ENCODE measurements around the gene STIM2. TPM values are rescaled to one million over a fixed set of nuclear protein-coding genes. Genes with fewer than 3 reads are reported as not detected.

Gene STIM2
- total RNA-seq, 1 donor from 2014 or later = 22.5 TPM

DNA sequence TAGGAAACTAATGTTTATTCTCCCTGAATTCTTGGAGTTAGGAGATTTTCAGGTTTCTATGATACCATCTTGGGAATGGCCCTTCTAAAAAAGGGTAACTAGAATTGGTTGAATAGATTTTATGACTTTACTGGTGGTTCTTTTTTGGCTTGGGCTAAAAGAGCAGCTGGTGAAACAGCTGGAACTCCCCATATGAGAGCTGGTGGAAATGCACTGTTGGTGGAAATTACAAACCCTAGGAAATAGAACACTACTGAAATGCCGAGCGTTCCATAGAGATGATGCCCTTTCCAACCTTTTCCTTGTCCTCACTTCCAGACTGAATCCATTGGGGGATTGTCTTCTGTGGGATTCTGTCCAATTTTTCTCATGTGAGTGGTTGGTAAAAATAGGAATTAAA lies 139.5 kb downstream of the STIM2 start:
- no peak for DNase-seq (ENCODE audit: low spot score)

DNA sequence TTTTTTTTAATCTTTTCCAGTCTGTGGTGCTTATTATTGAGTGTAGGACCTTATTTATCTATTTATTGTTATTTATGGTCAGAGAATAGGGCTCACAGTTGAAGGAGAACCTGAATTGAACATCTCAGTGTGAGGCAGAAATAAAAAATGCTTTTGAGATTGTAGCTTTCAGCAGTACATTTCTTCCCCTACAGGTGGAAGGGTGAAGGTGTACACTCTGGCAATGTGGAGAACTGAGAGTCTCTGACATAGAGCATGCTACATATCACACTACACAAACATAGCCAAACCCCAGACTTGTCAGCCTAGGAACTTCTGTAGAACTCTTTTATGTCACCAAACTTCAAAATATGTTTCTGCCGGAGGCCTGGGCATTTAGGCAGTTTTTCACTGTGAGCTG lies 140.2 kb downstream of the STIM2 start:
- DNase-seq (ENCODE audit: low spot score) = no peak

DNA sequence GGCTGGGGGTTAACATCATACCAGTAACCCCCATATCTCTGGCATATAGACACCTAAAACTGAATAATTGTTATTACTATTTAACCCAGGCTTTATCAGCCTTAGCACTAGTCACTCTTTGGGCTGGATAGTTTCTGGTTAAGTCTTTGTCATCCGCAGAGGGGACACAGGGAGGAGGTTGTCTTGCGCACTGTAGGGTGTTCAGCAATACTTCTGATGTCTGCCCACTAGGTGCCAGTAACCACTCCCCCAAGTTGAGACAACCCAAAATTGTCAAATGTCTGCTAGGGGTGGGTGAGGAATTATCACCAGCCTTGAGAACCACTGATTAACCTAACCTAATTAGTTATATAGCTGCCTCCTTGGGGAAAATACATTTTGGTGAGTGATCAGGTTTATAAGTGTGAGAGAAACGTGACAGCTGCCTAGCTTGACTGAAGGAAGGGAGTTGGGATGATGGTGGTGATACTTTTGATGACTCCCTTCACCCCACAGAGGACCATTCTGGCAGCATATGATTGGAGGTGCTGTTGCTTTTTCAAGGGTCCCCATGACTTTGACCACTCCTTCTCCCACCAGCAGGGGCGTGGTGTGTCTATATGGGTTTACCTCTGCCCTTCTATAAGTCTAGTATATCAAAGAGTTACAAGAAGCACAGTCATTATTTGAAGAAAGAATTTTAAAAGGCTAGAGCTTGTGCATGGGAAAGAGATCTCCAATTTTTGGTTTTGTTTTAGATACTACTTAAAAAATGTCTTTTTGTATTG lies 140.9 kb downstream of the STIM2 start:
- no peak for DNase-seq (ENCODE audit: low spot score)

DNA sequence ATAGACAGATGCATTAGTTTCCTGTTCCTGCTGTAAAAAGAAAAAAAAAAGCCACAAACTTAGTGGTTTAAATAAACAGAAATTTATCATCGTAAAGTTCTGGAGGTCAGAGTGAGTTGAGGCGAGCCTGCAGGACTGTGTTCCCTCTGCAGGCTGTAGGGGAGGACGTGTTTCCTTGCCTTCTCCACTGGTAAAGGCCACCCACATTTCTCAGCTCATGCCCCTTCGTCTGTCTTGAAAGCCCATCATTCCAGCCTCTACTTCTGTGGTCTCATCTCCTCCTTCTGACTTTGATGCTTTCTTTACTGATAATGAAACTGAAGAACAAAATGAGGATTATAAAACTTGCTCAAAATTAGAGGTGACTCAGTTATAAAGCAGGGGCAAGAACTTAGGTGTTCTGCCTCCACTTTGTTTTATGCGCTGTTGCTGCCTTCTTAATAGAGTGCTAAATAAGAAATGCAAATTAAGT lies 143.0 kb downstream of the STIM2 start:
- DNase-seq (ENCODE audit: low spot score) = no peak

DNA sequence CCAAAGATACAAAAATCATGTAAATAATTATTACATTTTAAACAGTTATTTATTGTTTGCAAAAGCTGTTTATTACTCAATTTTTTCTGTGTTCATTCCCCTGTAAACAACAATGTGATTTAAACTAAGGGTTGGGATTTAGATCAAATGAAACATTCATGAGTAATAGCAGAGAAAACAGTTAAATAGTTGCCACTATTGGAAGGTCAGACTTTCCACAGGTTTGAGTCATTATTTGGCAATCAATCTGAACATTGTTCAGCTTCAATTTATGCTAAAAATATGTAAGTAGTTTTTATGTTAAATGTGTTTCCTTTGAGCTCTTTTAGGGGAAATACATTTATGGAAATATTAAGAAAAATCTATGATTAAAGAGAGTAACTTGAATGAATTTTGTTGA lies 144.9 kb downstream of the STIM2 start:
- DNase-seq (ENCODE audit: low spot score) = no peak

DNA sequence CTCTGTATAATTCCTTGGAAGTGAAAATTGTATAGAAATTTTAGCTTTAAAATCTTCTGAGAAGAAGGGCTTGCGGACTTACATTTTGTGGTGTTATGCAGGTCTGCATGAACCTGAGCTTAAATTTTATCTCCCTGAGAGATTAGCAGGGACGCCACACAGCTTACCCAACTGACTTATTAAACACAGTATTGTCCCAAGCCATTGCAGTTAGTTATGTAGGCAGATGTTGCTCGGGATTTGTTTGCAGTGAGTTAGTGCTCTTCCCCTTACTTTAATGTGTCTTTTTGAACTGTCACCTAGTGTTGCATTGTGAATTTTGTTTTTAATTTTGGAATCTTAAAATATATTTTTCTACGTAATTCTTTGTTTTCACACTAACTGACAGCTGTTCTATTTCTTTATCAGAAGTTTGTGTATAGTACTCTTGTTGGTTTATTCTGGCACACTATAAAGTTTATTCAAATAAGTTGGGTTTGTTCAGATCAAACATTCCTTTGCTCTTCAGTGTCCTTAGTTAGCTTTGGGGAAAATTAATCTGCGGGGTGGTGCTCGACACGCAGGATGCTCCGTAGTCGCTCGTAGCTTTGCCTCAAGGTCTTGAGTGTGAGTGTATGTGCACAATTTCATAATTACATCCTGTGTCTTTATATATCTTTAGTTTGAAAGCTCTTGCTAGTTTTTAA lies 145.4 kb downstream of the STIM2 start:
- DNase-seq (ENCODE audit: low spot score) = no peak

DNA sequence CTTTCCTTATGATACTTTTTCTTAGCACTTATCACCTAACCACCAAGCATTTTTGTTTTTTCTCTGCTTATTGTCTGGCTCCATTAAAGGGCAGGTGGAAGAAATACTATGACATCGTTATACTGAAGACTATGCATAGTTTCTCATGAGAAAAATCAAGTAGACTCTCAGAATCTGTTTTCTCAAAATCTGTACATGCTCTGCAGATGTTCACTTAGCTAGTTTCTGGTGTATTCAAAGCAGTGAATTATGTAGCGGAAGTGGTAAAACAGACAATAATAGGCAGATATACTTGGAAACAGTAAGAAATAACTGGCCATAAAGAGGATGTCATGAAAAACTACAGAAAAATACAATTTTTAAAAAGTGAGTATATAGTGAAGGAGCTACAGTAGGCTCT lies 146.0 kb downstream of the STIM2 start:
- DNase-seq (ENCODE audit: low spot score) = no peak

DNA sequence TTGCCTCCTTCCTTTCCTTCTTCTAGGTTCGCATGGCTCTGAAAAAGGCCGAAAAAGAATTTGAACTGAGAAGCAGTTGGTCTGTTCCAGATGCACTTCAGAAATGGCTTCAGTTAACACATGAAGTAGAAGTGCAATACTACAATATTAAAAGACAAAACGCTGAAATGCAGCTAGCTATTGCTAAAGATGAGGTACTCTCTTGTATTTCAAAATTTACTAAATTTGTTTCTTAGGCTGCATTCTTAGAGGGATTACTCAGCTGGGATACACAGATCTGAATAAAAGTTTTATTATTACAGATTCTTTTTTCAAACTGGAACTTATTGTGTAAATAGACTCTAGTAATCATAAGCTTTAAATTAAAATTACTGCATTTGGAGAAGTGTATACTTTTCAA lies 146.9 kb downstream of the STIM2 start:
- no peak for DNase-seq (ENCODE audit: low spot score)

DNA sequence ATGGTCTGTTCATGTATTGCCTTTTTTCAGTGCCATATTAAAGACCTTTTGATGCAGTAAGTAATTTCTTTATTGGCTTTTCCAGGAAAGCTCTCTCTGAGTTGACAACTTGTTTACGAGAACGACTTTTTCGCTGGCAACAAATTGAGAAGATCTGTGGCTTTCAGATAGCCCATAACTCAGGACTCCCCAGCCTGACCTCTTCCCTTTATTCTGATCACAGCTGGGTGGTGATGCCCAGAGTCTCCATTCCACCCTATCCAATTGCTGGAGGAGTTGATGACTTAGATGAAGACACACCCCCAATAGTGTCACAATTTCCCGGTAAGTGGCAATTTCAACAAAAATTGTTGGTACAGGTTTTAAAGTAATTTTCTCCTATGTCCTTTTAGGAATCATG lies 148.0 kb downstream of the STIM2 start:
- no peak for DNase-seq (ENCODE audit: low spot score)

DNA sequence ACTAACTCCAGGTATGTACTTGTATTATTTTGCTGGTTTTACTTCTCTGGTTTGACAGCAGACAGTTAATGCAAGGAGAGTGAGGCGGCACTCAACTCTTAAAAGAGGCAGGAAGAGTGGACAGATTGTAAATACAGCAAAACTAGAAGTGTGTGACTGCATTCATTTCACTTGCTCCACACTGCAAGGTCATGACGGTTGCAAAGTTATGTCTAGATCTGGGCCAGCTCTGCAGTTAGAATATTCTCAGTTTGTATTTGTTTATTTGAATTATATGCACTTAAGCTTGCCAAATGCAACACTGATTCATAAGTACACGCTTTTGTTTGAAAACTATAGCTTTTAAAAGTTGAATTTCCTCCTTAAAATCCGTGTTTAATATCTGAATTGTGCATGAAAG lies 148.9 kb downstream of the STIM2 start:
- DNase-seq (ENCODE audit: low spot score) = no peak

DNA sequence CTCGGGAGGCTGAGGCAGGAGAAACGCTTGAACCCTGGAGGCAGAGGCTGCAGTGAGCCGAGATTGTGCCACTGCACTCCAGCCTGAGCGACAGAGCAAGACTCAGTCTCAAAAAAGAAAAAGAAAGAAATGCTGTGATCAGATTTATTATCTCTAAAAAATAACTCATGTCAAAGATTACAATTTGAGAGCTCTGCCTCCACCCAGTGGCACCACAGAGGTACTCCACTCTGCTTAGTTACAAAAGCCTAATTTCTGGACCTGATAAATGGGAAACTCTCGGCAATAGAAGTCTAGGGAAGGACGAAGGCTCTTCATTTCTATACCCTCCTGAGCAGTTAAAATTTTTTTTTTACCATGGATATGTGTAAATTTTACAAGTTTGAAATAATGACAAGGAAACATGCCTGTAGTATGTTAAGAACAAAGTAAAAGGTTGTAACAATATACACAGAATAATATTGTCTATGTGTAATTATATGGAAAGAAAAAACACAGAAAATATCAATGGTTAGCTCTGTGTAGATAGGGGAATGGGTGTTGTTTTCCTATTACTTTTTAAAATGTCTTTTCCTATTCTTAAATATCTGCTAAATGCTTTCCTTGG lies 149.8 kb downstream of the STIM2 start:
- no peak for DNase-seq (ENCODE audit: low spot score)

DNA sequence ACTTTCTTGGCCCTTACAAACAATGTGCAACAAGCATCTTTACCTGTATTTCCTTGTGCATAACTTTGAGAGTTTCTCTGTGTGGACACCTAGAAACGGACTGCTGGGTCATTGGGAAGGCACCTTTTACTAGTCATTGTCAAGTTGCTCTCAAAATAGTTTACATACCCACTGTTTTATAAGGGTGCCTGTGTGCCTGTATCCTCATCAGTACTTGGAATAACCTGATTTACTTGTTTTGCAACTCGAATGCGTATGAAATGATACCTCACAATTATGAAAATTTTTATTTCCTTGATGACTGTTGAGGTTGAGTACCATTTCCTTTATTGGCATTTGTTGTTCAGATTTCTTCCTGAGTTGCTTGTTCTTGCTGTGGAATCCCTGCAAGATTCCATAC lies 150.8 kb downstream of the STIM2 start:
- DNase-seq (ENCODE audit: low spot score) = no peak

DNA sequence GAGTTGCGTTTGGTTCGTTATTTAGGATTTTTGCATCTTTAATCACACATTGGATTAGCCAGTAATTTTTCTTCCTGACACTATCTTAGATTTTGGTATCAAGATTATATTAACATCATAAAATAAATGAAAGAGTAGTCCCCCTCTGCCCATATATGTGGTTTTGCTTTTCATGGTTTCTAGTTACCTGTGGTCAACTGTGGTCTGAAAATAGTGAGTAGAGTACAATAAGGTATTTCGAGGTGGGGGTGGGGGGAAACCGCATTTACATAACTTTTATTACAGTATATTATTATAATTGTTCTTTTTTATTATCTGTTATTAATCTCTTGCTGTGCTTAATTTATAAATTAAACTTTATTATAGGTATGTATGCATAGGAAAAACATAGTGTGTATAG lies 152.4 kb downstream of the STIM2 start:
- no peak for DNase-seq (ENCODE audit: low spot score)

DNA sequence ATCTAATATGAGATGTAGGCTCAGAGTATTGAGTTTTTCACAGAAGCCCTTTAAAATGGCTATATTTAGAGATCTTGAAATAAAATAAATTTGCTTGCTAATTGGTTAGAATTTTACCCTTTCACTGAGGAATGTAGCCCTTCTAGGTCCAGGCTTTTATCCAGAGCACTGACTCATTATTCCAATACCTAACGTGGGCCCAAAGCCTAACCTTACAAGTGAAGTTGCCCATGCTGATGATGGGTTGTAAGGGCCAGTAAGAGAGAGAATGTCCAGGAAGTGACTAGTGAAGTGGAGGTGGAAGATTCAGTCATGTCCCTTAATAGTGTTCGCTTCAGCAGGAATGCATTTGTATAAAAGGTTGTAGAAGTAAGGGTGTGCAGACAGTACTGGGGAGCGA lies 155.9 kb downstream of the STIM2 start:
- no peak for DNase-seq (ENCODE audit: low spot score)

DNA sequence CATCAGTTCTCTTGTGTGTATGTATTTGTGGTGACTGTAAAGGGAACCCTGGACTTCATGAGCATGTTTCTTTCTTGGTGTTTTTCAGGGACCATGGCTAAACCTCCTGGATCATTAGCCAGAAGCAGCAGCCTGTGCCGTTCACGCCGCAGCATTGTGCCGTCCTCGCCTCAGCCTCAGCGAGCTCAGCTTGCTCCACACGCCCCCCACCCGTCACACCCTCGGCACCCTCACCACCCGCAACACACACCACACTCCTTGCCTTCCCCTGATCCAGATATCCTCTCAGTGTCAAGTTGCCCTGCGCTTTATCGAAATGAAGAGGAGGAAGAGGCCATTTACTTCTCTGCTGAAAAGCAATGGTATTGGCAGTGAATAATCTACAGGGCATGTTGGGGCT lies 157.0 kb downstream of the STIM2 start:
- no peak for DNase-seq (ENCODE audit: low spot score)

DNA sequence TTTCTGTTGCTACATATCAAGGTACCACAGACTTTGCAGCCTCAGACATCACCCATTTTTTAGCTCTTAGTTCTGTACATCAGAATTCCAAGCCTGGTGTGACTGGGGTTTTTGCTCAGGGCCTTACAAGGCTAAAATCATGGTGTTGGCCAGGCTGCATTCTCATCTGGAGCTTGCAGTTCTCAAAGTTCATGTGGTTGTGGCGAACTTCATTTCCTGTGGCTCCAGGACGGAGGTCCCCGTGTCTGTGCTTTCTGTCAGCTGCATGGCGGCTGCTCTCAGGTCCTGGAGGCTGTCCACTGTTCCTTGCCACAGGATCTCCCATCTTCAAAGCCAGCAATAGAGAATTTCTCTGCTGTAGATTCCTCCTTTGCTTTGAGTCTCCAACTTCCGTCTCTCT lies 157.4 kb downstream of the STIM2 start:
- DNase-seq (ENCODE audit: low spot score) = no peak

DNA sequence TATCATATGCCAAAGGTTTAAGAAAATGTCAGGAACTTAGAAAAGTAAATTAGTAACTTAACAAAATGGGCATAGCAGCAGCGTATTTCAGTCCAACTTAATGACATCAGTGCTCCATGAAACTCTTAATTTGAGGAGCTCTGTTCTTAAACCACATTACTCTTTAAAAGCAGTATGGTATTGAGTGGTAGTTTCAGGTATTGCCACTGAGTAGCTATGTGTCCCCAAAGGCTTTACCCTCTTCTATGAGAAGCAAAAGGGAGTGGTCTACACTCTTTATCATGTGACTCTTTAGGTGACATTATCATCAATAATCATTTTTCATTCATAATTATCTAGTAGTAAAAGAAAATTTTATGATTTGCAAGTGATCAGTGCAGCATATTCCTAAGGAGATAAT lies 158.3 kb downstream of the STIM2 start:
- DNase-seq (ENCODE audit: low spot score) = no peak

DNA sequence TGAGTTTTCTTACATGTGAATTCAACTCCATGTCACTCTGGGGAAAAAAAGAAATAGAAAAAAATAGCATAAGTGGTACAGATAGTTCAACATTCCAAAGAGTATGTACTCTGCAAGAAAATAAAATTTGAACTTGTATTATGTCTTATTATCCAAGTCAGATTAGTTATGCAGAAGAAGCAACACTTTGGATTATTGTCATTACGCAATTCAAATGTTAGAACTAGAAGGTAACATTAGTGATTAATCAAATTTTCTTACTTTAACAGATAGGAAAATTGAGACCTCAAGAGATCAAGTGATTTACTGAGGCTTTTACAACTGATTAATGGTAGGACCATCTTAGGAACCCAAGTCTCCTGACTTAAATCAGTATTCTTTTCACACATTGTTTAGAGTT lies 159.1 kb downstream of the STIM2 start:
- no peak for DNase-seq (ENCODE audit: low spot score)

DNA sequence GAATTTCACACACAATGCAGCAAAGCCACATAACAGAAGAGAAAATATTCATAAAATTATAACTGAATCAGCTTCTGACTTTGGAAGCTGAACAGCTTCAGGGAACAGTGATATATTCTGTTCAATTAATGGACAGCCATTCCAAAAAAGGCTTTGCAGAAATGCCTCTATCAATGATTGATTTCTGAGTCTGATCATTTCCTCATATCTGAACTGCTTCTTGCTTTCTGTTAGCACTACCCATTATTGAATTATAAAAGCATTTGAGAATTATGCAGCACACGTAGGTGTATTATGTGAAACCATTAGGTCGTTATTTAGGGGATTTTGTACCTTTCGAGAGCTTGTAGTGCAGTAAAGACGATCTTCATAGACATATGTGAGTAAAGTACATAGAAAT lies 159.6 kb downstream of the STIM2 start:
- no peak for DNase-seq (ENCODE audit: low spot score)

DNA sequence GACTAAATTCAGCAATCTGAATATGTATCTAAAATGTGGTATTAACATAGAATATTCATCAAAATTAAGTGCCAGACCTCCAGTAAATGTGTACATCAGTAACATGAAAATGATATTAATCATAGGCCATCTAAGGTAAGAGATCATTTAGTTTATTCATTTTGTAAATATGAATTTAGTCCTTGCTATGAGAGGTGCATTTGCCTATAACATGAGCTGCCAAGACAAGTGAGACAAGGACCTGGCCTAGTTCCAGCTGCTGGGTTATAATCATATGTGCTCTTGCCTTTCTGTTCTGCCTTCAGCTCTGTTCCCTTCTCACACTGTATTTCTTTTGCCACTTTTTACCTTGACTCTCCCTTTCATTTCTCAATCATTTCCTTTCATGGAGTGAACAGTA lies 160.0 kb downstream of the STIM2 start:
- no peak for DNase-seq (ENCODE audit: low spot score)

DNA sequence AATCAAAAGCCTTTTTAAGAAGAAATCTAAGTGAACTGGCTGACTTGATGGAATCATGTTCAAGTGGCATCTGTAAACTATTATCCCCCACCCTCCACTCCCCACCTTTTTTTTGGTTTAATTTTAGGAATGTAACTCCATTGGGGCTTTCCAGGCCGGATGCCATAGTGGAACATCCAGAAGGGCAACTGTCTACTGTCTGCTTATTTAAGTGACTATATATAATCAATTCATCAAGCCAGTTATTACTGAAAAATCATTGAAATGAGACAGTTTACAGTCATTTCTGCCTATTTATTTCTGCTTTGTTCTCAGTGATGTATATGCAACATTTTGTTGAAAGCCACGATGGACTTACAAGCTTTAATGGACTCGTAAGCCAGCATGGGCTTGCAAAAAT lies 162.3 kb downstream of the STIM2 start:
- no peak for DNase-seq (ENCODE audit: low spot score)

DNA sequence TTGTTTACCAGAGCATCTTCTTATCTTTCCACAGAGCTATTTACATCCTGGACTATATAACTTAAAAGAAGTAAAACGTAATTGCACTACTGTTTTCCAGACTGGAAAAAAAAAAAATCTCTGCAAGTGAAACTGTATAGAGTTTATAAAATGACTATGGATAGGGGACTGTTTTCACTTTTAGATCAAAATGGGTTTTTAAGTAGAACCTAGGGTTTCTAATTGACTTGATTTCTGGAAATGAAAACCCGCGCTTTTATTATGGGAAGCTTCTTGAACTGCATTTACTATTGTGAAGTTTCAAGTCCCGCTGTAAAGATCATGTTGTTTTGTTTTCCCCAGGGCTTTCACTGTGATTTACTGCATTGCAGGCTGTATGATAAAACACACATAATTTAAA lies 162.7 kb downstream of the STIM2 start:
- DNase-seq (ENCODE audit: low spot score) = no peak

DNA sequence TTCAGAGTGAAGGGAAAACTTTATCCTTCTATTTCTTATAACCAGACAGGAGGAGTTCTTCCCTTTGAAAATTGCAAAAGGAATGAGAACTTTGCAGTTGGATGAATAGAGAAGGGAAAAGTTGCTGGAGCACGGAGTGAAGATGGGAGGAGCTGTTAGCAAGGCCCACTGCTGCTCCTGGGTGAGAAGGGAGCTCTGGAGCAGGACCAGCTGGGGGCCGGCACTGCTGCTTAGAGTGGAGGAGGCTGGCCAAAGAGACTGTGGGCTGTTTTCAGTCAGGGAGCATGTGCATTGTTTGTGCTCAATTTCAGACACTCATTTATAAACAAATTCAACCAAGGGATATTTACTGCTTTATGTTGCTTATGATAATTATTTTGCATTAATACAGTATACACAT lies 164.2 kb downstream of the STIM2 start:
- no peak for DNase-seq (ENCODE audit: low spot score)
